HG03442 (cell line): ENCODE data around the gene SMAD1.
A peak's percentile ranks its signal among the peaks of the same experiment; 100 is the strongest.

Experiments used
- ATAC-seq: cut with Tn5 transposase; IDR thresholded peaks from one replicate; pipeline ENCODE4 v1.9.1; 2021; ENCODE audit warnings: mild to moderate bottlenecking, moderate library complexity; ENCODE audit not compliant: unreplicated experiment

The SMAD1 gene

DNA sequence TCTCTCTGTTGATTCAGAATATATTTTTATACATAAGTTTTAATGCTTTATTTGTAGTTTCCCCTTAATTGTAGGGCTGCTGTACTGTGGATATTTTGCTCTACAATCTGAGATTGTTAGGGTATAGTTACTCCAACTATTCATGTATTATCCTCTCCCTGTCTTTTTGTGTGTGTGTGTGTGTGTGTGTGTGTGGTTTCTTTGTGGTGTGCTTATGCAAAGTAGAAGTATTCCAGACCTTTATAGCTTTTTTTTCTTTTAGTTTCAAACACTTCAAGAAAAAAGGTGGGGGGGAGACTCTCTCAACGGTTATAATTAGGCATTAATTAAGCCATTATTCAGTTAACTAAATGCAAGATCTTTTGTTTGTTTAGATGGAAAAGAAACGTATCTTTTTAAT lies 6.7 kb downstream of the SMAD1 start:
- ATAC-seq = no peak

DNA sequence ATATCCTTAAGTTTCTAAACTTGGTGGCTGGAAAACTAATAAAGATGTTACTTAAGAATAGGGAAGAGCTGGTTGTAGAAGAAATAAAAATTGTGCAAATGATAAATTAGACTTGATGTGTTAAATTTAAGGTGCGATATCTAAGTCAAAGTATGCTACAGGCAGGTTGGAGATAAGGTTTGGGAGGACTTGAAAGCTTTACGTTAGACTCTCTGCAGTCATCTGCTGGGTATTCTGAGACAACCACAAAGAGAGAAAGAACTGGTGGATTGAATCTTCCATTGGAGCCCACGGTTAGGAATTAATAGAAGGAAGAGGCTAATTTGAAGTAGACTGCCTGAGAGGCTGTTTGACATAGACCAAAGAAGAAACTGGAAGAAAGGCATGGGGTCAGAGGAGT lies 7.9 kb downstream of the SMAD1 start:
- no peak for ATAC-seq

DNA sequence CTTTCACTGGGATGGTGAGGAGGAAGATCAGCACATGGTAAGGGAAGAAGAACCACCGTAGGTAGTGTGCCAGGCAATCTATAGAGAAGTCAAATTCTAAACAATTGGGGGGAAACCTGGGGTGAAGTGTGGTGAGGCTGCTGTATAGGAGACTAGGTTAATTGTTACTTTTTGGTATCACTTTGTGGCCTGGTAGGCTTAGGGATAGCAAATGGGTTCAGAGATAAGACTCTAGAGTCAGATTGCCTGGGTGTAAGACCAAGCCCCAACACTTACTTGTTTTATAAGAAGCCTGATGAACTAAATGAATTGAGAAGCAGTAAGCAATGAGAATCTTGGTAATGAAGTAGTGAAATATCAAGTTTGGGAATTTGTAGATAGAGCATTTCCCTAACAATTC lies 8.7 kb downstream of the SMAD1 start:
- ATAC-seq = no peak

GRCh38 chr4:145490796-145491195 lies 9.1 kb downstream of the SMAD1 start:
- no peak for ATAC-seq

- no peak for ATAC-seq
Measured at GRCh38 chr4:145492376-145492775, 10.7 kb downstream of the SMAD1 start.

DNA sequence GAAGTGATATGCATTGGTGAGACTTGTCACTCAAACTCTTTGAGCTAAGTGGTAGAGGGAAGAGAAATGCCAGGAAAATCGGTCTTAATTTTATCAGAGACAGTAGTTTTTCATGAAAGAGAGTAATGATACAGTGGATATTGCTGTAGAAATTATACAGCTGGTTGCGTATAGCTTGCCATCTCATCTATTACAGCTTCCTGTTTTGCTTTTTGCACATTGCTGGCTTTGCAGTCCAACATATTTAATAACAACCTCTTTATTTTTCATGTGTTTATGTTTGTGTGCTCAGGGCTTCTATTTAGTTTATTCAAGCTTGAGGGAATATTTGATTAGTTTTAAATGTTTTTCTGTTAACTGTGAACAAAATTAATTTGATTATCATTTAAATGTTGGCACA lies 11.5 kb downstream of the SMAD1 start:
- ATAC-seq = no peak

DNA sequence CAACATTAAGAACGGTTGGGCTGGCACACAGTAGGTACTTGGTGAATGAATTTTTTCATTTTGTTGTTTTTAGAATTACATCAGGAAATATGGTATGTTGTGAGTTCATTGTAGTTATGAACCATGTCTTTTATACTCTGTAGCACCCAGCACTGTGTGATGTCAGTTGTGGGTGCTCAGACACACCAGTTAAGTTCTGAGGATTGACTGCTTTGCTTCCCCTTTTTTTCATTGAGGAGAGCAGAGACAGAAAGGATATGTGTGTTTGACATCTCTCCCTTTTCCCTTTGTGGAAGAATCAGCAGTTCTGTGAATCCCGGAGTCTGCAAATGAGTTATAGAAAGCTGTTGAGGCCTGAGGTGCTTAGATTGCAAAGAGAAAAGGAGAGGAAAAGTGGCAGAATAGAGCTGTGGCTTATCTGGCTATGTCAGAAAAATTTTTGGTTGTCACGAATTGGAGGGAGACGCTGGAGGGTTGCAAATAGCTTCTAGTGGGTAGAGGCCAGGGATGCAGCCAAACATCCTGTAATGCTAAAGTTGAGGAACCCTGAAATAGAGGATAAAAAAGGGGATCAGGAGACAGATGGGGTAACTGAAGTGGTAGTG lies 13.1 kb downstream of the SMAD1 start:
- no peak for ATAC-seq

DNA sequence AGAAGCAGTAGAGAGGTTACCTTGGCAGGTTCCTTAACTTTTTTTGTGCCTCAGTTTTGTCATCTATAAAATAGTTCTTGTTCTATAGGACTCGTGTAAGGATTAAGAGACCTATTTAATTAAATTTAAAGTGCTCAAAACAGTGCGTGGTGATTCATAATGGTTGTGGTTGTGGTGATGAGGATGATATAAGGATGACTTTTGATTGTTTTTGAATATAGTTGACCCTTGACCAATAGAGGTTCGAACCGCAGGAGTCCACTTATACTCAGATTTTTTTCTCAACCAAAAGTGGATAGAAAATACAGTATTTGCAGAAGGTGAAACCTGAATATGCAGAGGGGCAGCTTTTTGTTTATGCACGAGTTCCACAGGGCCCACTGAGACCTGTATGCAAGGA lies 14.6 kb downstream of the SMAD1 start:
- no peak for ATAC-seq

GRCh38 chr4:145497199-145498149 lies 15.8 kb downstream of the SMAD1 start:
- ATAC-seq = no peak

DNA sequence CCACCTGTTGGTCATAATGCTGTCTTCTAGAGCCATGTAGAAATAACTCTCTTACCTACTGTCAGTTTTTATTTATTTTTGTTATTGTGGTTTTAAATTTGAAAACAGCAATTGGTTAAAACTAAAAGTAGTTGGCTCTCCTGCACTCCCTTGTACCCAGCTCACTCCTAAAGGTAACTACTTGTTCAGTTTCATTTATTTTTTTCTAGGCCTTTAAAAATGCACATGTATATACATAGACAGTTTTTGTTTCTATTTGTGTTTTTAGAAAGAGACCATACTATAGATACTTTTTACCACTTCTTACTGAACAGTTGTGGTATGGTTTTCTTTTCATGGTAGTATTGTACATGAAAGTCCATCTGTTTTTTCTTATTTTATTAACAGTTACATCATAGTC lies 16.8 kb downstream of the SMAD1 start:
- ATAC-seq = peak; percentile 53

GRCh38 chr4:145501051-145501660 lies 19.5 kb downstream of the SMAD1 start:
- ATAC-seq = peak; percentile 55

- no peak for ATAC-seq
Measured at GRCh38 chr4:145502809-145503208, 21.2 kb downstream of the SMAD1 start.

DNA sequence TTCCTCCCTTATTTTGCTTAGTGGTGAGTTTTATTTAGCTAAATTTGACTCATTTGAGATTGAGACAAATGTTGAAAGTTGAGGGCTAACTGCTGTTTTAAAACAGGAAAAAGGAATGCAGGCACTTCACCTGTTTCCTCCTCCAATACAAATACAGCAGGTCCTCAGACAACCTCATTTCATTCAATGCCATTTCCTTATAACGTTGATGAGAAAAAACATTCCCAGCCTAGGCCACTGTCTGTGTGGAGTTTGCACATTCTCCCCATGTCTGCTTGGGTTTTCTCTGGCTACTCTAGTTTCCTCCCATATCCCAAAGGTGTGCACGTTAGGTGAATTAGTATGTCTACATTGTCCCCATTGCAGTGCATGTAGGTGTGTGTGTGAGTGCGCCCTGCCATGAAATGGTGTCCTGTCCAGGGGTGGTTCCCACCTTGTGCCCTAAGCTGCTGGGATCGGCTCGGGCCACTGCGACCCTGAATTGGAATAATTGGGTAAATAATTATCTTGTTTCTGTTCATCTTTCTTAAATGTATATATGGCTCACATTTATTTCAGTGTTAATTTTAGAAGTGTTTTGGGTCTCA lies 21.9 kb downstream of the SMAD1 start:
- ATAC-seq = no peak

DNA sequence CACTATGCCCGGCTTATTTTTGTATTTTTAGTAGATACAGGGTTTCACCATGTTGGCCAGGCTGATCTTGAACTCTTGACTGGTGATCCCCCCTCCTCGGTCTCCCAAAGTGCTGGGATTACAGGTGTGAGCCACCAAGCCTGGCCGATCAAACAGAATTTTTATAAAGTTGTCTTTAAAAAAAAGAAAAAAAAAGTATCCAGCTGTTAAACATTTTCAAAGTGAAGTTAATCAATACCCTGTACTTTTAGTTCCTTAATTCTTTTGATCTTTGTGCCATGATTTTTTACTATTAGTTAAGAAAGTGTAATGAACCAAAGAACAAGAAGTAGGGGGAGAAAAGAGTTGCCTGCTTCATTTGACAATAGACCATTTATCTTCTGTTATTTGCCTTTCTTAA lies 24.3 kb downstream of the SMAD1 start:
- no peak for ATAC-seq

GRCh38 chr4:145507636-145508035 lies 26.0 kb downstream of the SMAD1 start:
- no peak for ATAC-seq

DNA sequence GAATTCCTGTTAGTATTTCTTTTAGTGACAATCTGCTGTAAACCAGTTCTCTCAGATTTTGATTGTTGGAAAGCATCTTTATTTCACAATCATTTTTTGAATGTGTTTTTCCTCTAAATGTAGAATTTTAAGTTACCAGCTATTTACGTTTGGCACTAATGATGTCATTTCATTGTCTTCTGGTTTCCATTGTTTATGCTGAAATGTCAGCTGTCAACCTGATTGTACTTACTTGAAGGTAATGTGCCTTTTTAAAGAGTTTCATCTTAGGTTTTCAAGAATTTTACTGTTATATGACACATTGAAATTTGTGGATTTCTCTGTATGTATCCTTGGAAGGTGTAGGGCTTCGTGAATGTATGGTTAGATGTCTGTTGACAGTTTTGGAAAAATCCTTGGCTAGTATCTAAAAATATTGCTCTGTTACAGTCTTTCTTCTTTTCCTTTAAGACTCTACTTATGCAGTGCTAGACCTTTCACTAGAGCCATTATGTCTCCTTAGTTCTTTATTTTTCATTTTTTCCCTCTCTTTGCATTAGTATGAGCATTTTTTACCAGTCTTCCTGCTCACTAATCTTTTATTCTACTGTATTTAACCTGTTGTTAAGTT lies 30.4 kb downstream of the SMAD1 start:
- no peak for ATAC-seq

- no peak for ATAC-seq
Measured at GRCh38 chr4:145513020-145513621, 31.5 kb downstream of the SMAD1 start.

GRCh38 chr4:145520172-145520571 lies 38.5 kb downstream of the SMAD1 start:
- ATAC-seq = no peak

DNA sequence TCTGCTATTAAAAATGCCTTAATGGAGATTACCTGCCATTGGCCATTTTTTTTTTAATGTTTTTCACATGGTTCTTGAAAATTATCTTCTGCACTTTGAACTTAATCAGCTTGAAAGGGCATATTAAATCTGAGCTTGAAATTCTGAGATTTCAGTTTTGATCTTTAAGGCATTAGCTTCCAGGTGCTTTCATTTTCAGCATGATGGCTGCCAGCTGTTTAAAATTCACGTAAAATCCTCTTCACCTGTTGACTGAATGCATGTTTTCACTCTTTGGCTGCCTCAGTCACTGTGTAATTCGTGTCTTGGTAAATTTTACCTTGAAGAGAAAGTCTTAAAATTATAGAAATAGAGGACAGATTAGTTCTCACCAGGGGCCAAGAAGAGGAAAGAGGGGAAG lies 39.6 kb downstream of the SMAD1 start:
- no peak for ATAC-seq

GRCh38 chr4:145523117-145523516 lies 41.5 kb downstream of the SMAD1 start:
- ATAC-seq = no peak

DNA sequence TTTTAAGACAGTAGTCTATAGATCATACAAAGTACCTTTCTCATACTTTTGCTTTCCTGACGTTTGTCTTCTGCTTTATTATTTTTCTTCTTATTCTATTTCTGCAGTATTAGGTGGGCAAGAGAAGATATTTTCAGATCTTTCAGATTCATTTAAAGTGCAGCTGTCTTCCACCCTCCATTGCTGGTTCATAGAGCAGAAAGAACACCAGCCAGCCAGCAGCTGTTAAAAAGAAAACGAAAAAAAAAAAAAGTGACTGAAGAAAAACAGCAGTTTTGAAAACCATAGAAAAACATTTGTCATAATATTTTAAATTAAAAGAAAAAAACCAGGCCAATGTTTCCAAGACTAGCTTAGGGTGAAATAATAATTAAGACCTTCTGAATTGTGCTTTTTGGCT lies 42.9 kb downstream of the SMAD1 start:
- no peak for ATAC-seq
